SHP77 (cell line): ENCODE data around the gene DOCK2.
"Not testable (repeated sequence)": the region's sequence is repeated elsewhere in the genome, so short reads cannot be mapped to it uniquely, and the experiment has no call there.

Experiments used
- DNase-seq, 2 experiments: peaks; one replicate each; lab custom pipeline; 2025; lab: John Stamatoyannopoulos, UW

Gene DOCK2

DNA sequence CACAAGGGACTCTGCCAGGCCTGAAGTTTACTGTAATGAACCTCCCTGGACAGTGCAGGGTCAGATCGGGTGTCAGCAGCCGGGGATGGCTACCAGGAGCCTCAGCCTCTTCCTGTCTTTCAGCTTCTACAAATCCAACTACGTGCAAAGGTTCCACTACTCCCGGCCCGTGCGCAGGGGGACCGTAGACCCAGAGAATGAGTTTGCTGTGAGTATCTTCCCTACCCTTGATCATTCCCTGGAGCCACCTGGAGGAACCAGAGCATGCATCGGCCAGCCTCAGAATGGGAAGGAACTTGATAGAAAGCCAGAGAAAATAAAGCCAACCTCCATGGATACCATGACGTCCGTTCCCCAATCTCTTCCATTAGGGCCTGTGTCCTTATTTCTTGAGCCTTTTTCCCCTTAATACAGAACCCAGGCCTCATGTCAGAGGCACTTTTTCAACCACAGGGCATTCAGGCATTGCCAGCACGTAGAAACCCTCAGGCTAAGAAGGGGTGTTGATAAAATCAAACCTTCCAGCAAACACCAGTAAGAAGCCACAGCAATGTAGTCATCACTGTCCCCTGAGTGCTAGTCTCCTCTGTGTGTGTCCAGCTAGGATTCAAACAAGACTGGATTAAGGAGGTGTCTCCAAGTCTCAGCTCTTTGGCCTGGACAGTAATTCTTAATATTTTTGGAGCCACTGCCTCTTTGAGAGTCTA is 419.6 kb downstream of the DOCK2 start:
- no peak for DNase-seq

DNA sequence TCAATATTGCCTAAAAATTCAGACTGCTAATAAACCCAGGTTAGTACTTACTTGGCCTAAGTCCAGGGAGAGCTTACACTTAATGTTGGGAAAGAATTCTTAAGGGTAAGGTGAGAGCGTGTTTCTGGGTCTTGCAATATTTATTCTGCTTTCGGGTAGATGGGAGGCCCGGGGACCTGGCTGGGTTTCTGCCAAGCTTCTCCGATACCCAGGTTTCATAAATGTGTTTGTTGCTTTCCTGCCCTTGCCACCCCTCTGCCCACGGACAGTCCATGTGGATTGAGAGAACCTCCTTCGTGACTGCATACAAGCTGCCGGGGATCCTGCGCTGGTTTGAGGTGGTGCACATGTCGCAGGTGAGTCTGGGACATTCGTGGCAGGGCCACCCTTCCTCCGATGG is 420.2 kb downstream of the DOCK2 start:
- DNase-seq: no peak

DNA sequence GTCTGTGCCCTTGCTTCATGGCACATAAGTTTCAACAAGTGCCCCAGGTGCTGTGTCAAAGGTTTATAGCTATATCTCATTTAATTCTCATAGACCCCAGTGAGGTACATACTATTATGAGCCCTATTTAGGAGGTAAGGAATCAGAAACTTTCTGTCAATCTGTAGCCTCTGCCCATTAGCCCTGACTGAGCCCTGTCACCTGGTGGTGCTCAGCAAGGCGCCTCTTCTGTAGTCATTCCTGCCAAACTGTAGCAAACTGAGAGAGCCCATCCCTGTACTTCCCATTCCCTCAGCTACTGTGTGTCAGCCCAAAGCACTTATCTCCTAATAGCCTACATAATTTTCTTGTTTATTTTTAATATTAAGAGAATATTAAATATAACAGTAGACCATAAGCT is 422.1 kb downstream of the DOCK2 start:
- DNase-seq: no peak

DNA sequence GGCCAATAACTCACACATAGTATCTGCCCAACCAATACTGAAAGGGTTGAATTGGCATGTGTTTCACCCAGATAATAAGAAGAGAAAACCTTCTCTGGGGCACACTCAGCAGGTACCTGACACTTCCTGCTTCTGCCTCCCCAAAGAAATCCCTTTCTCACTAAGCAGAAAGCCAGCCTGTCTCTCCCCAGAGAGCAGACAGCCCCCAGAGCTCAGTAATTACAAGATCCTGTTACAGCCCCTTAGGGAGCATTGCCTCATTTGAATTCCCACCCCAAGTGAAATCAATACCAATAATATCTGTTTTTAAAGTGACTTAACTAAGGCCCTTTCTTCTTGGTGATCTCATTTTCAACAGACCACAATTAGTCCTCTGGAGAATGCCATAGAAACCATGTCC is 430.1 kb downstream of the DOCK2 start:
- no peak for DNase-seq

DNA sequence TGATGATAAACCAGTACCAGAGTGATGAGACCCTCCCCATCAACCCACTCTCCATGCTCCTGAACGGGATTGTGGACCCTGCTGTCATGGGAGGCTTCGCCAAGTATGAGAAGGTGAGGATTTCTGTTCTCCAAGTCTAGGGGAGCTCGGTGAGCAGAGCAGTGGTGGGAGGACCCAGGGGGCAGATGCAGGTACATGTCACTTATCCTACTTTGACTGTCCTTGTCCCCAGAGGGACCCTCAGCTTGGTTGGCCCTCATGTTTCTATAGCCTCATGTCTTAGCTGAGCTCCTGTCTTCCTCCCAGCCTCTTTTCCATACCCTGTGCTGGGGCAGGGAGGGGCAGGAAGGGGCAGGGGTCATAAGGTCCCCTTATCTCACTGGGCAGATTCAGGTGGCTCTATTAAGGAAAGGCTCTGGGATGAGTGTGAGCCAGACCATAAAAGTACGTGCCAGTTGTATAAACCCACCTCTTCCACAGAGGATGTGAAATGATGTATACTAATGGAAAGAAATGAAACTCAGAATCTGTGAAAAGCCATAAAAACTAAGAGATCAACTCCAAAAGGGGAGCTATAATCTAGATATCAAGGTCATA is 430.6 kb downstream of the DOCK2 start:
- DNase-seq: no peak

DNA sequence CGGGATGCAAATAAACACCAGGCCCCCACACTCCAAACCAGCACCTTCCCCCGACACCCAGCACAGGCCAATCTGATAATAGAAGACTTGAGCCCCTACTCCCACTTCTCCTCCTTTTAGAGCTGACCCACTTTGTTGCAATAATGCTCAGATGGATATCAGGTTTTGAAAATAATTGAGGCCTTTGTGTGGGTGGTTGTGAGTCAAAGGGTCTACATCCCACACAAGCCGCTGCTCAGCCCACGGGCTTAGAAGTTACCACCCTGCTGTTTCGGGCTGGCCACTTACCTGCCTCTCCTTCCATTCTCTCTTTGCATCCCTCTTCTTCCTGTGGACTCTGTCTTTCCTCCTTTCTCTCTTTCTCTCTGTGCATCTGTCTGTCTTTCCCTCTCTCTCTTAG is 432.4 kb downstream of the DOCK2 start:
- no peak for DNase-seq

DNA sequence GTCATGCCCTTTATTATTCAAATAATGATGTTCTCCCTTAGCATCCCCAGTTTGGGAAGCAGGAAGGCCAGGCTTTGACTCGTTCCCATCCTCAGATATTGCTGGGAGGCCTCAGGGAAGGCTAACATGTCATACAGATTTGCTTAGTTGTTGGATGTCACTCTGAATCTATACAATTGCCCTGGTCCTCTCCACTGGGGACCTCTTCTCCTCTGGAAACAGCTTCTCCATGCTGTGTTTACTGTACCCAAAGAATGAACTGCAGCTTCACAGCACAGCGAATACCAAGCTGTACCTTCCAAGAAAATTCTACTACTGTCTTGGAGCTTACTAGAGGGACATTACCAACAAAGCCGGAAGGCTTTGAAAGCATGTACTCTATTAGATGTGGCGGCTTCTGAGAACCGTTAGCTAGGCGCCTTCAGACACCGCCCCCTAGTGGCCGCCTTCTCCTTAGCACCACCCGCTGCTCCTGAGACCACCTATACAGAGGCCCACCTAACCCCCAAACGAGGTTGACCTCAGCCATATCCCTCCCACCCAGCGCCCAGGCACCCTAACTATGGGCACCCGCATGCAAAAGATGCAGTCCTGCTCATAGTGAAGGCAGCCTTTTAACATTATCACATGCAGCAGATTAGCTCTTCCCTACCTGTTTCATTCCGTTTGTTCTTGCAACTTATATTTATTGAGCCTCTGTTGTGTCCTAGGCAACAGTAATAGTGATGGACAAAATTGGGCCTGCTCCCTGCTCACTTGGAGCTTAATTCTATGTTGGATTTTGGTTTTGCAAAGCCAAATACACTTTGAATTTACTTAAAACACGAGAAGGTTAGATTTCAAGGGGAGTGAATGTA is 433.7 kb downstream of the DOCK2 start:
- DNase-seq: peak; percentile 5 to 22

DNA sequence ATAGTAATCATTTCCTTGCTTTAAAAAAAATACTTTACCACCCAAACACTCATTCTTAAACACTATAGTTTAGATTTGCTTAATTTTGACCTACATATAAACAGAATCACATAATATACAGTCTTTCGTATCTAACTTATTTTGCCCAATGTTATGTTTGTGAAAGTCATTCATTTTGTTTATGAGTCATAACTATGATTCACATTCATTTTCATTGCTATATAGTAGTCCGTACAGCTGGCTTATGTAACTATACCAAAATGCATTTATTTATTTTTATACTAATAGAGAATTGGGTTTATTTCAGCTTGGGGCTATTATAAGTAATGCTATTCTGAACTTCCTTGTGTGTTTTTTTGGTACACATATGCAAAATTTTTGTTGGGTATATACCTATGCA is 434.7 kb downstream of the DOCK2 start:
- DNase-seq: no peak

DNA sequence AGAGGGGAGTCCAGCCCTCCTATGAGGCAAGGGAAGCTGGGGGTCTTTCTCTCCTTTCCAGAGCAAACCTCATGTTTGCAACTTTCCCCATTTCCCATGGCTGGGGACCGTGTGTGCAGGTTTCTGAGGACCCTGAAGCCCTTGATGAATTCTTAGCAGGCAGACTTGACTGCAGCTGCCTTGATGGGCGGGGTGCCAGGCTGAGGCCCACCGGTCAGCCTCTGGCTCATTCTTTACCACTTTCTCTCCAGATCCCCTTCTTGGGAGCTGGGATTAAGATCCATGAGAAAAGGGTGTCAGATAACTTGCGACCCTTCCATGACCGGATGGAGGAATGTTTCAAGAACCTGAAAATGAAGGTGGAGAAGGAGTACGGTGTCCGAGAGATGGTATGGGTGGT is 438.6 kb downstream of the DOCK2 start:
- DNase-seq: no peak

DNA sequence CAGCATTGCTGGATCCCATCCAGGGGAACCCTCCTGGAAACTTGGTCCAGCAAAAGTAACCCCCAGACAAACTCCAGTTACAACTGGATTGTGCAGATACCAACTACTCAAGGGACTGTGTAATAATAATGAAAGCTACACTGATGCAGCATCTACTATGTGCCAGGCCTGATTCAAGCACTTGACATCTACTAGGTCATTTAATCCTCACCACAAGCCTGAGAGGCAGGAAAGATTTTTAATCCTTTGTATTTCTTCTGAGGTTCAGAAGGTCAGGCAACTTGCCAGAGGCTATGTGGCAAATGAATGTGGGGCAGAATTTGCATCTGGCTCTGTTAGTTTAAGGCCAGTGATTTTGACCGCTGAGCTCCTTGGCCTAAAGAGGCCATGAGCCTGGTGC is 439.1 kb downstream of the DOCK2 start:
- no peak for DNase-seq

DNA sequence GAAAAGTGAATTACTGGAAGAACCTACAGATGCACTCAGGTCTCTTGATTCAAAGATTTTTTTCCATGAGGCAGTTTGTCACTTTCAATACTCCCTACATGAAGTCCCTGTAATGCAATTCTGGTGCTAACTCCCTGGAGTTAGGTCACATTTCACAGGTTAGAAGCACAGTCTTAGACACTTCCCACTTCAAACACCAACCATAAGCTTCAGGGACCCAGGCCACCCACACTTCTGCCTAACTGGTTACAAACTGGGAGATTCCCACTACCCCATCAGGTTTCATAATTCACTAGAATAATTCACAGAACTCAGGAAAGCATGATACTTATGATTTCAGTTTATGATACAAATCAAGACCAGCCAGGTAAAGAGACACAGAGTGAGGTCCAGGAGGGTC is 439.7 kb downstream of the DOCK2 start:
- DNase-seq: no peak

DNA sequence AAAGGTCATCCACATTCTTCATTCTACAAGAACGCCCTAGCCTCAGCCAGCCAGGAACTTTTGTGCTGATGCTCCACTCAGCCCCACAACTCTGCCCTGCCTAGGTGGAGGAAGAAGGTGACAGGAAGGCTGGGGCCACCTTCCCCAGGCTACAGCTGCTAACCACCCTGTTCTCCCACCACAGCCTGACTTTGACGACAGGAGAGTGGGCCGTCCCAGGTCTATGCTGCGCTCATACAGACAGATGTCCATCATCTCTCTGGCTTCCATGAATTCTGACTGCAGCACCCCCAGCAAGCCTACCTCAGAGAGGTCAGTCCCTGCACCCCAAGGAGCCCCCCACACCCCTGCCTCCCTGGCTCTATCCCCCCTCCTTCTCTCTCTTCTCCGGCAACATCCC is 440.5 kb downstream of the DOCK2 start:
- DNase-seq: no peak

DNA sequence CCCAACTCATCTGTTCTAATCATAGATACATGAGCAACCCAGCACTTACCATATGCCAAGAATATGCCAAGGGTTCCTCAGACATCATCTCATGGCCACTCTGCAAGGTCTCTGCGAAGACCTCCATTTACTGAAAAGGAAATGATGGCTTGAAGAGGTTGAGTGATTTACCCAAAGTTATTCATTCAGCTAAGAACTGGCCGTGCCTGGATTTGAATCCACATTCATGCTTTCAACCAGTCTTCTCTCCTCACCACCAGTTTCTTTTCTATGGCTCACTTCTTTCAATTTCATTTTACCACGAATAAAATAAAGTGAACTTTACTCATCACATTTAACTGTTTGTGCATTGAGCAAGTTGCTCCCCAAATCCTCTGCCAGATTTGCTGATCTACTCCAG is 441.4 kb downstream of the DOCK2 start:
- DNase-seq: no peak

DNA sequence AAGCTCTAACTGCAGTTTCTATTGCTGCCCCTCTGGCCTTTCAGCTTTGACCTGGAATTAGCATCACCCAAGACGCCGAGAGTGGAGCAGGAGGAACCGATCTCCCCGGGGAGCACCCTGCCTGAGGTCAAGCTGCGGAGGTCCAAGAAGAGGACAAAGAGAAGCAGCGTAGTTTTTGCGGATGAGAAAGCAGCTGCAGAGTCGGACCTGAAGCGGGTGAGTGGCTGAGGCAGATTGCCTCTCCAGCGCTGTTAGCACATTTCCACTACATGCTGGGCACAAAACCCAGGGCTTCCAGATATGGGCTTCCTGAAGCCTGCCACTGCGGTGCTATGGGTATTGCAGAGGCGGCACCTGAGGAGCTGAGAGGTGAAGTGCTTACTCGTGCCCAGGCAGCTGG is 441.9 kb downstream of the DOCK2 start:
- no peak for DNase-seq

DNA sequence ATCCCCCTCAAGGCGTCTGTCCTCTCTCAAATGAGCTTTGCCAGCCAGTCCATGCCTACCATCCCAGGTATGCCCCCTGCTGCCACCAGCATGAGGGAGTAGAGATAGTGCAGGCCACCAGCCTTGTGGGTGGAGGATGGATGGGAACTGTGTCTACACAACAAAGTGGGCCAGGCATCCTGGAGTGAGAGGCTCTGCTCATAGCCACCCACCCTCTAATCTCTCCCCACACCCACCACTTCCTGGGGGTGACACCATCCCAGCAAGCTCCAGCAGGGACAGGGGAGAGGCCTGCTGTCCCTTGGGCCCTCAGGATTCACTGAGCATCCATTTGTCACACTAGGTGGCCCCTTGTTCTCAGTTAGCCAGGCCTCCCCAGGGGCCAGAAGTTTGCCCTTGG is 443.1 kb downstream of the DOCK2 start:
- DNase-seq: no peak

DNA sequence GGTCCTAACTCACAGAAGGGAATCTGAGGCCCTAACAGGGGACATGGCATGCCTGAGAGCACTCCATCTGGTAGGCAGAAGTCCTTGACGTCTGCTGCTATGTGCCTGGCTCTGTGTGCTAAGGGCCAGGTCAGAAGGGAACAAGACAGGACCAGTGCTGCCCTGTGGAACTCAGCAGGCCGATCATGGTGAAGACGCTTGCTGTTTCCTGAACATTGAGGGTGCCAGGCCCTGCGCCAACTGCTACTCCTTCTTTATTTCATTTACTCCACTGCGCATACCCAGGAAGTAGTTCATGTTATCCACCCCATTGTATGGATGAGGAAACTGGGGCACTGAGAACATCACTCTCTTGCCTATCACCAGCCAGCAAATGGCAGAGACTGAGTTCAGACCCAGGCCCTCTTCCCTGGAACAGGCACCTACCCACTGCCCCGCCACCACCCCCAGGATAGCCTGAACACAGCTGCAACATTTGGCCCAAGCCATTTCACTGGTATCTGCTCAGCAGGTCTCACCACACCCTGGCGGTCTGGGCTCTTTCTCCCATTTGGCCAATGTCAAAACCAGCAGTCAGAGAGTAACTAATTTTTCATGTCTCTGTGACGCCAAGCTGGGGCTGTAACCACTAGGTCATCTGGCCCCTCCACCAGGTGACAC is 443.8 kb downstream of the DOCK2 start:
- no peak for DNase-seq

DNA sequence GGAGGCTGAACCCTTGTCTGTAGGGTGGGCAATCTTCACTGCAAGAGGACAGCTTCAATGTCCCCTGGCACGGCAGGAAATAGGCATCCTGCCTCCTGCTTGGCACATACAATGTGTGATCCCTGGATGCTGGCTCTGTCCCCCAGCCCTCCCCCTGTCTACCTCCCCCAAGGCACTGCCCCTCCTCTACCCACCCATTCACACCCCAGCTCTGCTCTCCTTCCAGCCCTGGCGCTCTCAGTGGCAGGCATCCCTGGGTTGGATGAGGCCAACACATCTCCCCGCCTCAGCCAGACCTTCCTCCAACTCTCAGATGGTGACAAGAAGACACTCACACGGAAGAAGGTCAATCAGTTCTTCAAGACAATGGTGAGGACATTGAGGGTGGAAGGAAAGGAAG is 444.5 kb downstream of the DOCK2 start:
- no peak for DNase-seq

DNA sequence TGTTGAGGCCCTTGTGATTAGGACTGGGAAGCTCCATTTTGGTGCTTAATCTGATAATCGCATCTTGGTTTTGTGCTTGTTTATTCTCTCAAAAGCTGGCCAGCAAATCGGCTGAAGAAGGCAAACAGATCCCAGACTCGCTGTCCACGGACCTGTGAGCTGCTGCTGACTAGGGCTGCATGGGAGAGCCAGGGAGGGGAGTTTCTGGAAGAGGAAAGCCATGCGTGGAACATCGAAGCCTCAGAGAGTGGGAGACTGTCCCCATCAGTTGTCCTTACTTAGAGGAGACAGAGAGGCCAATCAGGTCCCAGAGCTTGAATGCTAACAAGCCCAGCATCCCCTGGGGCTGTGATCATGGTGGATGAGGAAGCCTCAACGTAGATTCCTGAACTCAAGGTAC is 445.6 kb downstream of the DOCK2 start:
- no peak for DNase-seq

DNA sequence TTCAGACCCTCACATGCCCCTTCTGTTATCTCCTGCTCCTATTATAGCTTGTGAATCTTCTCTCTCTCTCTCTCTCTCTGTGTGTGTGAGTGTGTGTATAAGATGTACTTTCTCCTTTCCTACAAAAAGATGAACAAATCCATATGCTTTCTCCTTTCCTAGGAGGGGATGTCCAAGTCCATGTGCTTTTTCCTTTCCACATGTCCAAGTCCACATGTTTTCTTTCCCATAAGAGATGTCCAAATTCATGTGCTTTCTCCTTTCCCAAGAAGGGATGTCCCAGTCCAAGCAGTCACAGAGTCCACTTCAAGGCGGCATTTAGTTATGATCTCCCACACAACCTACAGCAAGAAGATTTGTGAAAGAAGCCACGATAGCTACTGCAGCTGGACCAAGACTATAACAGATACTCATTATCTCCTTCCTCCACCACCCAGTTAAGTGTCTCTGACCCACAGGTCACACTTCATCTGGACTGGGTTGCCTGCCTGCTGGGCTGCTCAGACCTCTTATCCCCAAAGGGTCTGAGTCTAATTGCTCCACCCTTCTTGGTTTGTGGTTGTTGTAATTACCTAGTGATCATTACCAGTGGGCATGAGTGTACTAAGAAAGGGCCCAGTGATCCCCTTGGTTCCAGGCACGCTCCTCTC is 450.2 kb downstream of the DOCK2 start:
- DNase-seq: no peak

DNA sequence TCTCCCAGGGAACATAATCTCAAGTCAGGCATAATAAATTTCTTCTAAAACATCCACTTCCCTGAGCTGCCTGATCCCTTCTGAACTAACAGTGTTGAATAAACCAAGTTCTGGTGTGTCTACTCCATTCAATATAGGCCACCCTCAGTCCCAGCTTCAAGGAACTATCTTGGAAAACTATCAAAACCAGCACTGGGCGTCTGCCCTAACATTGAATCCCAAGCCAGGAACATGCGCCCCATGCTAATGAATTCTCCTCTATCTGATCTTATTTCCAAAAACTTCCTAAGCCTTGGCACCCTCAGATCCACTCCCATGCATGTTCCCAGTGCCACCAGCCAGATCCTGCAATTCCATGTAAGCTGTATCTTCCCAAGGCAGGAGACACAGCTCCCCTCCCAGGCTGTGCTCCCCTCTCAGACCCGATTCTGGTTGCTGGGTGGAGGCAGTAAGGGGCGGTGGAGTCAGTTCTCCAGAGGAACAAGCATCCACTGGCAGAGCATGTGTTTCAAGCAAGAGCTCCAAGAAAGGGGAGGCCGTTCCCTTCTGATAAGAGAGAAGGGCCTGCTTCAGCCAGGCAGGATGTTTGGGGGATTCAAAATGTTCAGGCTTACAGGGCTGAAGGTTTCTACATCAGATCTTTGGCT is 455.5 kb downstream of the DOCK2 start:
- DNase-seq: no peak

DNA sequence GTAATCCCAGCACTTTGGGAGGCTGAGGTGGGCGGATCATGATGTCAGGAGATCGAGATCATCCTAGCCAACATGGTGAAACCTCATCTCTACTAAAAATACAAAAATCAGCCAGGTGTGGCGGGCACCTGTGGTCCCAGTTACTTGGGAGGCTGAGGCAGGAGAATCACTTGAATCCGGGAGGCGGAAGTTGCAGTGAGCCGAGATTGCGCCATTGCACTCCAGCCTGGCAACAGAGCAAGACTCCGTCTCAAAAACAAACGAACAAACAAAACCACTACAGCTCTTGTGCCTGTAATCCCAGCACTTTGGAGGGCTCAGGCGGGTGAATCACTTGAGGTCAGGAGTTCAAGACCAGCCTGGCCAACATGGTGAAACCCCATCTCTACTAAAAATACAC is 457.3 kb downstream of the DOCK2 start:
- DNase-seq: not testable (repeated sequence)

DNA sequence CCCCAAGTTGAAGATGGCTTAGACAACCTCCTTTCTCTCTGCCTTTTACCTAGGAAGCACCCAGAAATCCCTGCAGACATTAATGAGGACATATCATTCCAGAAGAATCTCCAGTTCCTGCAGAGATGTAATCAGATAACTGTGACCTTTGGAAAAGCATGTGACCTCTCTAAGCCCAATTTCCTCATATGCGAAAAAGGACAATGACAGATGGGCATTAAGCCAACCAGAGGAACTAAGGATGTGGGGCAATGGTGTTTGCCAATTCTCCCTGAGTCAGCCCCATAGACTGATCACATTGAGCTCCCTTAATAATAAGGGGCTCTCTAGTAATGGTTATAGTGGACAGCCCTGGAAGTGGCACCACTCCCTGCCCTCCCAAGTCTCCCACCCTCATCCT is 458.6 kb downstream of the DOCK2 start:
- DNase-seq: no peak
